ENCODE measurements around the gene NUBPL.
"Not testable (repeated sequence)": the region's sequence is repeated elsewhere in the genome, so short reads cannot be mapped to it uniquely, and the experiment has no call there.

Gene NUBPL

GRCh38 chr14:31797946-31798345 is 236.7 kb downstream of the NUBPL start:
- in situ Hi-C loops (cut with MboI; ENCODE audit: low sequenced_read_pairs) = not testable (repeated sequence)

- in situ Hi-C loops (cut with MboI; ENCODE audit: low sequenced_read_pairs) = no loop called here
These were observed 241.6 kb downstream of the NUBPL start for GRCh38 chr14:31802838-31803237.

DNA sequence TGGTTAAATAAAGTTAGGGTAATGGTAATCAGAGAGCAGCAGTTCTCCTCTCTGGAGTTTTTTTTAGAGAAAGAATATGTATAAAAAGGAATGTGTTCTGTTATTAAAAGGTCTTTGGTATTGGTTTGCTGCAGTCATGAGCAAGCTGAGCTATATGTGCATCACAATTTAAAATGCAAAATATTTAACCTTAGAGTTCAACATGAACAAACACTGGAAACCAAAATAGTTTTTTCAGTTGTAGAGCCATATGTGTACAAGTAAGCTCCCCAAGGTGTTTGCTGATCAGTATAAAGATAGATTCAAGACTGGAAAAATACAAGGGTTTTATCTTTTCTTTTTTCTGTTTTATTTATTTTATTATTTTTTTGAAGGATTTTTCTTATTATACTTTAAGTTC is 245.0 kb downstream of the NUBPL start:
- in situ Hi-C loops (cut with MboI; ENCODE audit: low sequenced_read_pairs) = no loop called here

DNA sequence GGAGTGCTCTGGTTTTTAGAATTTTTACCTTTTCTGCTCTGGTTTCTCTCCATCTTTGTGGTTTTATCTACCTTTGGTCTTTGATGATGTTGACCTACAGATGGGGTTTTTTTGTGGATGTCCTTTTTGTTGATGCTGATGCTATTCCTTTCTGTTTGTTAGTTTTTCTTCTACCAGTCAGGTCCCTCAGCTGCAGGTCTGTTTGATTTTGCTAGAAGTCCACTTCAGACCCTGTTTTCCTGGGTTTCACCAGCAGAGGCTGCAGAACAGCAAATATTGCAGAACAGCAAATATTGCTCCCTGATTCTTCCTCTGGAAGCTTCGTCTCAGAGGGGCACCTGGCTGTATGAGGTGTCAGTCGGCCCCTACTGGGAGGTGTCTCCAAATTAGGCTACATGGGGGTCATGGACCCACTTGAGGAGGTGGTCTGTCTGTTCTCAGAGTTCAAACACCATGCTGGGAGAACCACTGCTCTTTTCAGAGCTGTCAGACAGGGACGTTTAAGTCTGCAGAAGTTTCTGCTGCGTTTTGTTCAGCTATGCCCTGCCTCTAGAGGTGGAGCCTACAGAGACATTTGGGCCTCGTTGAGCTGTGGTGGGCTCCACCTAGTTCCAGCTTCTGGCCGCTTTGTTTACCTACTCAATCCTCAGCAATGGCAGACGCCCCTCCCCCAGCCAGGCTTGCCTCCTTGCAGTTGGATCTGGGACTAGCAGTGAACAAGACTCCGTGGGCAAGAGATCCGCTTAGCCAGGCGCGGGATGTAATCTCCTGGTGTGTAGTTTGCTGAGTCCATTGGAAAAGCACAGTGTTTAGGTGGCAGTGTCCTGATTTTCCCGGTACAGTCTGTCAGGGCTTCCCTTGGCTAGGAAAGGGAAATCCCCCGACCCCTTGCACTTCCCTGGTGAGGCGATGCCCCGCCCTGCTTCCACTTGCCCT is 250.8 kb downstream of the NUBPL start:
- in situ Hi-C loops (cut with MboI; ENCODE audit: low sequenced_read_pairs) = not testable (repeated sequence)

- in situ Hi-C loops (cut with MboI; ENCODE audit: low sequenced_read_pairs) = not testable (repeated sequence)
These were observed 252.7 kb downstream of the NUBPL start for GRCh38 chr14:31813724-31814490.

DNA sequence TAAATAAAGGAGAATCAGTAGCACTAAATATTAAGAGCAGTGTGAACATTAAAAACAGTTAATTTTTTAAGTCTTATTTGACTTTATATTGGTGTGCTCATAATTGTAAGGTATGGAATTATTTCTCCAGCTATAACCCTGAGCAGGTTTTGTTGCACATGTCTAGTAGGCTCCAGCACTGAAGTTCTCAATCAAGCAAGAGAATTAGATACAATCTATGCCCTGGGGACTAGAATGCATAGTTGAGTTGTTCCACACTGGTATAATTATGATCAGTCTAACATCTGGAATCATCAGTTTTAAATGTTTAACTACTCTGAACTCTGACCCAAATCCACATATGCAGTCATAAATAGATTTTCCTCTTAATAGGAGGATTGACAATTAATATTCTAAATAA is 258.1 kb downstream of the NUBPL start:
- in situ Hi-C loops (cut with MboI; ENCODE audit: low sequenced_read_pairs) = no loop called here

GRCh38 chr14:31825459-31825858 is 264.3 kb downstream of the NUBPL start:
- in situ Hi-C loops (cut with MboI; ENCODE audit: low sequenced_read_pairs) = no loop called here

DNA sequence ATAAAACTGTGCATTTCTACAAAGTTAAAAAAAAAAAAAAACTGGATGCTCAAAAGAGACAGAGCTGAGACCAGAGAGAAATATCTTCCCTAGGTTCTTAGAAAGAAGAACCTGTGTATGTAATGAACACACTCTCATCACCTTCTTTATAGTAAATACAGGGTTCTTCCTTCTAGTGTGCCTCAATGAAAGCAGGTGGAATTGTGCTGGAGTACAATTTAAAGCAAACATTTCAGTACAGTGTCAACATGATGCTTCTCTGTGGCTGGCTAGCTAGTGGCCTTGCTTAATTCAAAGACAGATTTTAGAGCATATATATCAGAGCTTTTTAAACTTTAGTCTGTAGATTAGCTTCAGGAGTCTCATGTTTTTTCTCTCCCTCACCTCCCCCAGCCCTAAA is 266.1 kb downstream of the NUBPL start:
- in situ Hi-C loops (cut with MboI; ENCODE audit: low sequenced_read_pairs) = no loop called here

DNA sequence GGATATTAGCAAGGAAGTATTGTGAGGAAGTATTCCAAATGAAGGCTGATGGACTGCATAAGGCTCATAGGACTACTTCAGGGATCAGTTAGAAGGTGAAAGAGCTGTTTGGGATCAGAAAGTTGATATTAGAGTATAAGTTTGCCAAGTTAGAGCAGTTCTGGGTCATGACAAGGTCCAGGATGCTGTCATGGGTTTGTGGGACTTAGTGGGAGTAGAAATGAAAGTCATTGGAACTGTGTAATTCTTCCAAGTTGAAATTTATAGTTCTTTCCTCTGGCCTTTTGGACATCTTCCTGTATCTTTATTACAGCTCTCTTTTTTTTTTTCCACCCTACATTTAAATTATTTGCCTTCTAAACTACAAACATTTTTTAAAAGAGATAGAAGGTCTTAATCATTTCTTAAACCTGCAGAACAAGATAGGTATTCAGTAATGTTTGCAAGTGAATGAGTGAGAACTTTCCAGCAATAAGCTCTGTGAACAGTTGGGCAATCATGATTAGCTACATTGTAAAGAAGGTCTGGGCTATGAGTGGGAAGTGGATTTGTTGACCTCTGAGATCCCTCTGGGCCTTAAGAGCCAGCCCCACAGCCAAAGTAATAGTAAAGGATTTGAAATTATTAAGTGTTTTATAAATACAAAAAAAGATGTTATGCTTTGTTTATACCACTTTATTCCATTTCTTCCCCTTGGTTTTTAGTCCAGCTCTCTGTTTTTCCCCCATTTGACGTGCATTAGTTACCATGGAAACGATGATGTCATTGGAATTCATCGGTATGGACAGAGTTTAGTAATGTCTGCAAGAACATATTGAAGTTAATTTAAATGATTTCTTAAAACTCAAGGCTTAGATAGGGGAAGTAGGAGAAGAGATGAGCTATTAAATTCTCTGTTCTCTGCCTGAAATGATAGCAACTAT is 268.0 kb downstream of the NUBPL start:
- in situ Hi-C loops (cut with MboI; ENCODE audit: low sequenced_read_pairs) = no loop called here

GRCh38 chr14:31834616-31835015 is 273.4 kb downstream of the NUBPL start:
- in situ Hi-C loops (cut with MboI; ENCODE audit: low sequenced_read_pairs) = no loop called here

- in situ Hi-C loops (cut with MboI; ENCODE audit: low sequenced_read_pairs) = no loop called here
These were observed 273.8 kb downstream of the NUBPL start for GRCh38 chr14:31835049-31835448.

- in situ Hi-C loops (cut with MboI; ENCODE audit: low sequenced_read_pairs) = no loop called here
These were observed 275.8 kb downstream of the NUBPL start for GRCh38 chr14:31837031-31837430.

GRCh38 chr14:31842899-31843298 is 281.7 kb downstream of the NUBPL start:
- in situ Hi-C loops (cut with MboI; ENCODE audit: low sequenced_read_pairs) = no loop called here

DNA sequence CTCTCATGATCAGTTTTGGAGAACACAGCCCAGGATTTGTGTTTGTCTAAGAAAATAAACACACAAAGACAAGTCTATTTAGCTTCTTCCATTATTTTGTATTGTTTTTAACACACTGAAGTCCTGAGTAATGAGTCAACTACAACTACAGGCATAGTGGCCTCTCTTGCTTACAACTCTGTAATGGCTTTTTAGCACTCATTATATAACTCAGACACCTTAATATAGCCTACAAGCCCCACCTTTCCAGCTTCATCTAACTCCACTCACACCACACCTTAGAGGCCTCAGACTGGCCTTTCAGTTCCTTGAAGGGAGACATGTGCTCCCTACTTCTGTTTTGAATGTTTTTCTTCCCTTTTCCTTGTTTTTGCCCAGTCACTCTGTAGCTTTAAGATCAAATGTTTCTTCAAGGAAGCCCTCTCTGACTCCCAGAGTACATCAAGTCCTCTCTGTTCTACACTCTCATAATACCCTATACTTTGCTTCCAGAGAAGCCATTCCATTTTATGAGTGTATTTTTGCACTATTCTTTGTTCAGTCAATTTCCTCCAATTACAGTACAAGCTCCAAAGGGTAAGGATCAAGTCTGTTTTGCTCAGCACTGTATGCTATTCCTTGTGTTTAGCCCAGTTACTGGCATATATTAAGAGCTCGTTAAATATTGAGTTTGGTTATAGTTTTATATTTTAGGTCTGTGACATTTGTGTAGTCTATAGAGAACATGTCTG is 282.3 kb downstream of the NUBPL start:
- in situ Hi-C loops (cut with MboI; ENCODE audit: low sequenced_read_pairs) = no loop called here

DNA sequence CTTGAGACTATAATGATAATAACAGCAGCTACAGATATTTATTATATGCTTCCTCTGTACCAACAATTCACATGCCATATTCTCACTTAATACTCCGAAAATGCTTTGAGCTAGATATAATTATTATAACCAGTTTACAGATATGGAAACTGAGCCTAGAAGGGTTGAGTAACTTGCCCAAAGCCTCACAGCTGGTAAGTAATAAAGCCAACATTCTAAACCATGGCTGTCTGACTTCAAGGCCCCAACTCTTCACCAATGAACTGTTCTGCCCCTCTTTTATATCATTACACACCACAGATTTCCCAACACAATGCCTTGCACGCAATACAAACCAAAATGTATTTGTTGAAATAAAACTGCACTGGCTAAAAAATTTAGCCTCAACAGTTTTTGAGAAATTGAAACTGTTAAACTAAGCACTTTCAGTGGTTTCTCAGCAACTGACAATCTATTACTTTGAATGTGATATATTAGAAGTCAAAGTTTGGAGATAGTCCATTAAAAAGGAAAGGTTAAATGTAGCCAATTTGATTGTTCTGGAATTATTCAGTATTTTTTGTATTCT is 293.4 kb downstream of the NUBPL start:
- in situ Hi-C loops (cut with MboI; ENCODE audit: low sequenced_read_pairs) = no loop called here

DNA sequence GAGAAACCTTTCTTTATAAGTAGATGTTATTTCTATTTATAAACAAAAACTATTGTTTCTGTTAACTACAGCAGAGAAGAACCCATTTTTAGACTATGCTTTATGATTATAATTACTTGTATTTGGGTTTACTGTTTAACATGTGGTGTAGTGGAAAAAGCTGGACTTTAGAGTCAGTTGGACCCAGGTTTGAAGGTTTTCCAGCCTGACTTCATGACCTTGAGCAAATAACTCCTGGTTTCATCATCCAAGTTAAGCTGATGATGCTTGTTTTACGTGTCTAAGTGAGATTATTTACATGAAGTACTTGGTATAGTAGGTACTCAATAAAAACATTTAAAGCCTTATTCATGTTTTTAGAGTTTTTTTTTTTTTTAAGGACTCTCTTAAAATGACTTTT is 294.1 kb downstream of the NUBPL start:
- in situ Hi-C loops (cut with MboI; ENCODE audit: low sequenced_read_pairs) = no loop called here

DNA sequence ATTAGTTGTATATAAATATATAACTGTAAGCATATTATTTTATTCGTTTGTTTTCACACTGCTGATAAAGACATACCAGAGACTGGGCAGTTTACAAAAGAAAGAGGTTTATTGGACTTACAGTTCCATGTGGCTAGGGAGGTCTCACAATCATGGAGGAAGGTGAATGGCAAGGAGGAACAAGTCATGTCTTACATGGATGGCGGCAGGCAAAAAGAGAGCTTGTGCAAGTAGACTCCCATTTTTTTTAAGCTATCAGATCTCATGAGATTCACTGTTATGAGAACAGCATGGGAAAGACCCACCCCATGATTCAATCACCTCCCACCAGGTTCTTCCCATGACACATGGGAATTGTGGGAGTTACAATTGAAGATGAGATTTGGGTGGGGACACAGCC is 294.8 kb downstream of the NUBPL start:
- in situ Hi-C loops (cut with MboI; ENCODE audit: low sequenced_read_pairs) = not testable (repeated sequence)

- in situ Hi-C loops (cut with MboI; ENCODE audit: low sequenced_read_pairs) = no loop called here
These were observed 297.7 kb downstream of the NUBPL start for GRCh38 chr14:31858868-31859267.

DNA sequence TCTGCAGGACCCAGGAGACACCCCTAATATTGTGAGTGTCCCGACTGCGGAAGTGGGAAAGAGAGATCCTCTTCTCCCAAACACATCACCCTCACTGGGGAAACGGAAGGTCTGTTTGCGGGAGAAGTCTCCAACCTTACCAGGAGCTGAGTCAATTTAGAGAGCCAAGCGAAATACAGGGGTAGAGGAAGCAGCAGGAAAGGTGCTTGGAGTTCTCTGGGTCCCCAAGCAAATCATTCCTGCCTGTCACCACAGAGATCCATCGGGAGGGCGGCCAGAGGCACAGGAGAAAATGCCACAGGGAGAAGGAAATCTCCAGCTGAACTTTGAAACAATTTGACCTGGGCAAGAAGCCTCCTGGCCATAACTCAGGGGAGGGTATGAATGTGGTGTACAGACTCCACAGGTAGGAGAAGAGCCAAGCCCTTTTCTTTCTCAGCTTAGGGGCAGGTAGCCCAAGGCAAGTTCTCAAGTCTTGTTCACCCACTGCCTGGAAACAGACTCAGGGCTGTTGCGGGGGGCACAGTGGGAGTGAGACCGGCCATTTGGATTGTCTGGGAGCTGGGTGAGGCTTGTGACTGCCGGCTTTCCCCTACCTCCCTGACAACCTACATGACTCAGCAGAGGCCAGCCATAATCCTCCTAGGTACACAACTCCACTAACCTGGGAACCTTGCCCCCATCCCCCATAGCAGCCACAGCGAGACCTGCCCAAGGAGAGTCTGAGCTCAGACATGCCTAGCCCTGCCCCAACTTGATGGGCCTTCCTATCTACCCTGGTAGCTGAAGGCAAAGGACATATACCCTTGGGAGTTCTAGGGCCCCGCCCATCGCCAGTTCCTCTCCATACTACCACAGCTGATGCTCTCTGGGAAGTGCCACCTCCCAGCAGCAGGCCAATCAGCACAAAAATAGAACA is 304.0 kb downstream of the NUBPL start:
- in situ Hi-C loops (cut with MboI; ENCODE audit: low sequenced_read_pairs) = no loop called here
